ENCODE results near the gene RUFY4. TPM values are rescaled to one million over a fixed set of nuclear protein-coding genes. Genes with fewer than 3 reads are reported as not detected.
"Not testable (repeated sequence)": the region's sequence is repeated elsewhere in the genome, so short reads cannot be mapped to it uniquely, and the experiment has no call there.

RUFY4 gene
- total RNA-seq, 1 donor from 2014 or later = not detected

- DNase-seq = no peak
Measured at GRCh38 chr2:218089259-218089658, 20.2 kb downstream of the RUFY4 start.

GRCh38 chr2:218091746-218092145 lies 22.7 kb downstream of the RUFY4 start:
- no peak for DNase-seq

DNA sequence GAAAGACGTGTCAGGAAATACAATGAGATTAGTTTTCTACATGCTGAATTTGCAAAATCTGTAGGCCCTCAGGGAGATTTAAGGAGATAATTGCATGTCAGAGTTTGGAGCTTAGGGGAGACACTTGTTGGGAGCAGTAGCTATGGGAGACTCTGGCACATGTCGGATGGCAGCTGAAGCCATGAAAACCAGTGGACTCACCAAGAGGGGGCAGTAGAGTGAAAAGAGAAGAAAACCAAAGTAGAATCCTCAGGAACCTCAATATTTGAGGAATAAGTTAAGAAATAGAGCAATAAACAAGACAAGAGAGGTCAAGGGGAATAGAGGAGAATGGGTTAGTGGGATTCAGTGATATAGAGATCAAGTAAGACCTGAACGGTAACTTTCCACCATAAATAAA lies 24.8 kb downstream of the RUFY4 start:
- no peak for DNase-seq

GRCh38 chr2:218095853-218096252 lies 26.8 kb downstream of the RUFY4 start:
- no peak for DNase-seq

GRCh38 chr2:218097975-218098374 lies 28.9 kb downstream of the RUFY4 start:
- DNase-seq = no peak

GRCh38 chr2:218108834-218109233 lies 39.8 kb downstream of the RUFY4 start:
- not testable (repeated sequence) for DNase-seq

DNA sequence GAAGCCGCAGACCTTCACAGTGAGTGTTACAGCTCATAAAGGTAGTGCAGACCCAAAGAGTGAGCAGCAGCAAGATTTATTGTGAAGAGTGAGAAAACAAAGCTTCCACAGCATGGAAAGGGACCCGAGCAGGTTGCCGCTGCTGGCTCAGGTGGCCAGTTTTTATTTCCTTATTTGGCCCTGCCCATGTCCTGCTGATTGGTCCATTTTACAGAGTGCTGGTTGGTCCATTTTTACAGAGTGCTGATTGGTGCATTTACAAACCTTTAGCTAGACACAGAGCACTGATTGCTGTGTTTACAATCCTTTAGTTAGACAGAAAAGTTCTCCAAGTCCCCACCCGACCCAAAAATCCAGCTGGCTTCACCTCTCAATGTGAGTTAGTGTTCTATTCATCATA lies 52.7 kb downstream of the RUFY4 start:
- DNase-seq = not testable (repeated sequence)

DNA sequence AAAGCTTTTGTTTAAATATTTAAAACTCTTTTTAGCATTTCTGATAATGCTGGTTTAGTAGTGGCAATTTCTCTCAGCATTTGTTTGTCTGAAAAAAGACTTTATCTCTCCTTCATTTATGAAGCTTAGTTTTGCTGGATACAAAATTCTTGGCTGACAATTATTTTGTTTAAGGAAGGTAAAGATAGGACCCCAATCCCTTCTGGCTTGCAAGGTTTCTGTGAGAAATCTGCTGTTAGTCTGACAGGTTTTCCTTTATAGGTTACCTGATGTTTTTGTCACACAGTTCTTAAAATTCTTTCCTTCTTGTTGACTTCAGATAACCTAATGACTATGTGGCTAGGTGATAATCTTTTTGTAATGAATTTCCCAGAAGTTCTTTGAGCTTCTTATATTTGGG lies 53.2 kb downstream of the RUFY4 start:
- DNase-seq = not testable (repeated sequence)

DNA sequence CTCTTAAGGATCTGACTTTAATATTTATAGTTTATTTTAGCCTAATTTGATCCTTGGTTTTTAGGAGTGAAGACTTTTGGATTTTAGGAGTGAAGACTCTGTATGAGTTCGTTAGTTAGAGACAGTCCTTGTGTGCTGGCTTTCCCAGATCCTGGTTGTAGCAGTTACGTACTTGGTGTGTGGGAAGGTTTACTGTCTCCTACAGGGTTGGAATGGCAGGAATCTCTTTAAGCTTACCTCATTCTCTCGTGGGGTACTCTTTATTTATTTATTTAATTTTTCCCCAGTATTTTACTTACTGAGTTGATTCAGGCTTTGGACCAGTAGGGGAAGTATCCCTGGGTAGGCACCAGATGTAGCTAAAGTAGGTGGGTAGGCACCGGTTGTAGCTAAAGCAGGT lies 54.9 kb downstream of the RUFY4 start:
- DNase-seq = no peak

DNA sequence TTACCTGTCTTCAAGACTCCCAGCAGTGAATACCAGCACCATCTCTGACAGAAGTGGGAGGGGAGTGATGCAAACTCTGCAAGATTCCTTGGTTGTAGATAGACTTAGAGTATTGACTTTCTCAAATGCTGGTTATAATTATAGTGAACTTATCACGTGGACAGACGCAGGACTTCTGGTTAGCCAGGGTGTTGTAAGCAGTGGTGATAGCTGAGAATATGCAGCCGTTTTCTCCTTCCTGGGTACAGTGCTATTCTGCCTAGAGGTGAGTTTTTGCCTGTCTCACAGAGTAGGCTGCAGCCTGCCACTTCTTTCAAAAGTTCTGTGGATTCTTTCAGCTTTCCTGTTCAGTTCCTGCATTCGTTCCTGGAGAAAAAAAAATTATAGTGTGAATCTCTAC lies 56.0 kb downstream of the RUFY4 start:
- DNase-seq = no peak

DNA sequence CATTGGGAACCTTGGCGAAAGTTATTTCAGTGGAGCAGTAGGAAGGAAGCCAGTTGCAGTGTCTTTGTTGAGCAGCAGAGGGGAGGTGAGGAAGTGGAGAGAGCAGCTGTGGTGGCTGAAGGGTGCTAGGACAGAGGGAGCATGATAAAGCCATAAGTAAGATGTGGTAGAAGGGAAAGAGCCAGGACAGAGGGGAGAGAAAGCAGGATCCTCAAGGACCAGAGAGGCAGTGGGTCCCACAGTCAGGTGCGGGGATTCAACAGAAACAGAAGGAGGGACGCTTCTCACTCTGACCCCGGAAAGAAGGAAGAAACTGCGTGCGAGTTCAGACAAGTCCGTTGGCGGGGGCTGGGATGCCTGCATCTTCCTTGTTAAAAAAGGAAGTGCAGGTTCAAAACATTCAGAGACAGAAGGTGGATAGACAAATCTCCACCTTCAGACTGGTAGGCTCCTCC lies 56.6 kb downstream of the RUFY4 start, which contains the start of gene CXCR2:
CXCR2 (plus strand) TSS at position 403 of the 455 bp plus-strand sequence. CDS start 8,774 bp downstream, outside the sequence.
- DNase-seq = no peak

- DNase-seq = no peak
Measured at GRCh38 chr2:218127929-218128455, 58.9 kb downstream of the RUFY4 start.

DNA sequence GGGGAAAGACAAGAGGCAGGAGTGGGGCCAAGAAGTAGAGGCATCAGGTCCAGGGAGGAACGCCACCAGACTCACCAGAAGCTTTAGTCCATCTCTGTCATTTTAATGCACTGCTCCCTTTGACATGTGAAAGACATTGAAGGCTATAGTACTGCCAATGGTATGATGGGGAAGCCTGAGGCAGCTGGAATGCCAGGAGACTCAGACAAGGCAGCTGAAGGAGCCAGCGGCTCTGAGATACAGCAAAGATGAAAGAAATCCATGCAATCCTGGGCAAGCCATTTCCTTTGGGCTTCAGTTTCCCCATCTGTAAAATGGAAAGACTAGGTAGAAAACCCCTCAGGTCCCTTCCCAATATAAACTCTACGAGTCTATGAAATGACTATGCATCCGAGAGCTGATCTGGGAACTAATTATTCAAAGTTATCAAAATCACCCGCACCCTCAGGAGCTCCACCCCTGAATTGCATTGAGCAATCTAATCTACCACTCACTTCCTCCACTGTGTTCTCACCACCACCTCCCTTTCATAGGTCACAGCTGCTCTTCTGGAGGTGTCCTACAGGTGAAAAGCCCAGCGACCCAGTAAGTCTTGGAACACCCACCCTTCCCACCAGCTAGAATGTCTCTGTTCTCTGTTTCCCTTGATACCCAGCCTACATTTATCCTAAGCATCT lies 59.9 kb downstream of the RUFY4 start:
- DNase-seq = no peak

GRCh38 chr2:218129458-218130135 lies 60.5 kb downstream of the RUFY4 start:
- no peak for DNase-seq

DNA sequence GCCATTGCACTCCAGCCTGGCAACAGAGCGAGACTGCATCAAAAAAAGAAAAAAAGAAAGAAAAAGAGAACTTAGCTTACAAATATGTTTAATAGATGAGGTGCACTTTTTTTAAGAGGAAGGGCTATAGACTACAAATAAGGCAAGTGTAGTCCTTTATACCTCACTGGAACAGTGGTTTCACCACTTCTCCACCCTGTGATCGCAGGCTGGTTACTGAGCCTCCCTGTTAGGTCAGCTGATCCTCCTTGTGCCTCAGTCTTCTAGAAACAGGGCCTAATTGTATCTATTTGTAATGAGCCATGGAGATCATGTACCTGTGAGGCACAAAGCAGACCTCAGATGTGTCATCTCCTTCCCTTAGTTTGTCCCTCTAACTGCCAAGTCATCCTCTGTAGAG lies 61.3 kb downstream of the RUFY4 start:
- DNase-seq = no peak

GRCh38 chr2:218130822-218131221 lies 61.8 kb downstream of the RUFY4 start:
- no peak for DNase-seq

DNA sequence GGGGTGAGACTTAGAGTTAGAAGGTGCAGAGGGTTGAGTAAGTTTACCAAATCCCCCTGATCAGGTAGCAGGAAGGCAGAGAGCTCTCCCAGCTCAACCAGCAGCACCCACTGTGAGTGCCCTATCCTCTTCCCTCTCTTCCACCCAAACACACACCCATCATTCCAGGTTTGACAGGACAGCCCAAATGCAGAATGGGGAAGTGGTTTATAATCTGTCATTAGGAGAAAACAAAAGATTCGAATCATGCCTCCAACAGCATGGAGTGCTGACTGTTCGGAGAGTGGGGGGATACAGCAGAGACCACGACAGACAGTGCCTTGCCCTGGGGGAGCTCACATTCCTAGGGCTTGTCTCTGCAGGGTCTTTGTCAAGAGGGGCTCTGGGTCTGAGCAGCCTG lies 68.5 kb downstream of the RUFY4 start:
- no peak for DNase-seq

DNA sequence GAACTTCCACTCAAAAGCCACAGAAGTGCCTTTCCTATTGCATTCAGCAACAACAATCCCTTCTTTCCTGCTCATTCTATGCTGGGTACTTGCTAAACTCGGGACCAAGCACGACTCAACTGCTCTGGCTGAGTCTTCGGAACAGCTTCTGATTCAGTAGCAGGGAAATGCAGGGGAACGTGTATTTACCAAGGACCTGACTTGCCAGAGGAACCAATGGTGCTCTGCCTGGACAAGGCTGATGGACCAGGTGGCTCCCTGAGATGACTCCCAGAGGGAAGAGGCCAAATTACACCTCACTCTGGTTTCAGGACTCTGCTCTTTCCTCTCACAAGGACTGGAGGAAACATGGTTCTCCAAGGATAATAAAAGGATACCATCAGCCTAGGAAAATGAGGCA lies 69.0 kb downstream of the RUFY4 start:
- no peak for DNase-seq

Other genes with a start within 250 kb of the RUFY4 start
- 45.8 and 65.6 TPM in 2 replicates for gene TNS1, start 66.3 kb upstream of the RUFY4 start, total RNA-seq
- gene CXCR2, start 56.8 kb downstream of the RUFY4 start, total RNA-seq = not detected in 2 replicates
- gene CXCR1, start 97.7 kb downstream of the RUFY4 start, total RNA-seq = not detected in 2 replicates
- 278 and 352 TPM in 2 replicates for gene ARPC2, start 147.9 kb downstream of the RUFY4 start, total RNA-seq
- gene GPBAR1, start 191.8 kb downstream of the RUFY4 start, total RNA-seq = not detected in 2 replicates
- gene AAMP, start 200.9 kb downstream of the RUFY4 start, total RNA-seq = 162 and 185 TPM in 2 replicates
- gene PNKD, start 201.3 kb downstream of the RUFY4 start, total RNA-seq = 26.5 and 50.2 TPM in 2 replicates
- gene TMBIM1, start 223.2 kb downstream of the RUFY4 start, total RNA-seq = 134 and 157 TPM in 2 replicates

Measured in dermis blood vessel endothelial cell (primary cell).